Natural killer cell (primary cell): ENCODE data around the gene NANOS3. TPM values are rescaled to one million over a fixed set of nuclear protein-coding genes. Genes with fewer than 3 reads are reported as not detected.

Experiments used
- ATAC-seq, 3 donors: fragments of 150-1000 bp in 2 of 3; fragments of 200-7000 bp in 1 of 3; cut with Tn5 transposase; 1 replicate in 1 of 3; 2 replicates in 2 of 3; pipeline ENCODE4 v1.10.0; 2021; ENCODE audit warnings: mild to moderate bottlenecking in 2 of 3, moderate library complexity in 2 of 3
- DNase-seq, 2 donors: peaks; one replicate each; pipeline versions ENCODE4 v3.0.0 to v3.0.0-alpha.2; 2013 to 2021; ENCODE audit warnings: mixed read lengths in 1 of 2
- H3K27ac ChIP-seq: one replicate; pipeline ENCODE4 v1.5.1; 2013; ENCODE audit warnings: mild to moderate bottlenecking, low read length
- H3K27me3 ChIP-seq: one replicate; pipeline ENCODE4 v1.6.1; 2013; ENCODE audit warnings: low read length; ENCODE audit not compliant: control insufficient read depth, insufficient read depth
- H3K36me3 ChIP-seq: one replicate; pipeline ENCODE4 v1.6.1; 2013; ENCODE audit warnings: low read length; ENCODE audit not compliant: control insufficient read depth, insufficient read depth
- H3K4me1 ChIP-seq: one replicate; pipeline ENCODE4 v1.6.1; 2013; ENCODE audit warnings: low read length; ENCODE audit not compliant: control insufficient read depth, insufficient read depth
- H3K4me3 ChIP-seq: one replicate; pipeline ENCODE4 v1.5.1; 2013; ENCODE audit warnings: low read length
- H3K9me3 ChIP-seq: one replicate; pipeline ENCODE4 v1.6.1; 2013; ENCODE audit warnings: low read length; ENCODE audit not compliant: control insufficient read depth, insufficient read depth
- H3K27ac Mint-ChIP-seq, 2 donors: one replicate each; pipeline ENCODE4 v1.8.0; 2022; ENCODE audit warnings: mild to moderate bottlenecking in 2 of 2, mixed read lengths in 2 of 2, moderate library complexity in 1 of 2
- H3K27me3 Mint-ChIP-seq, 2 donors: one replicate each; pipeline ENCODE4 v1.8.0; 2022; ENCODE audit warnings: low read depth in 2 of 2, mixed read lengths in 2 of 2
- H3K36me3 Mint-ChIP-seq: one replicate; pipeline ENCODE4 v1.8.0; 2022; ENCODE audit warnings: mixed read lengths
- H3K4me1 Mint-ChIP-seq, 2 donors: one replicate each; pipeline ENCODE4 v1.8.0; 2022; ENCODE audit warnings: mixed read lengths in 2 of 2
- H3K4me3 Mint-ChIP-seq: one replicate; pipeline ENCODE4 v1.8.0; 2022; ENCODE audit warnings: mild to moderate bottlenecking, moderate library complexity, mixed read lengths
- H3K9me3 Mint-ChIP-seq, 2 donors: one replicate each; pipeline ENCODE4 v1.8.0; 2022; ENCODE audit warnings: mixed read lengths in 2 of 2
- WGBS: methylation state at CpG from one replicate; pipeline ENCODE4 v1.1.7; 2013; ENCODE audit warnings: missing lambda C conversion rate; ENCODE audit not compliant: insufficient coverage; 5-methylcytosine and 5-hydroxymethylcytosine counted together
- intact Hi-C: fragments of 100-400 bp; cut with micrococcal nuclease; formaldehyde crosslinking; loops from one replicate; pipeline ENCODE4 v1.14.2; 2022
- total RNA-seq, 4 donors: library from RNA; stranded (reverse); fragments of 120-200 nt in 1 of 4; gene quantifications; one replicate each; pipeline versions ENCODE4 v1.2.3 to v1.2.4, GENCODE V29; 2013 to 2022
- TF ChIP-seq, protein P1 (sequence below): fragments of 200-600 bp; IDR thresholded peaks from one replicate; pipeline ENCODE4 v1.8.0; 2022; ENCODE audit warnings: antibody characterized with exemption

NANOS3 gene
- total RNA-seq, 3 donors from 2014 or later (not counting 1 experiment from before 2014, with no cell fraction given): 2.6 to 6.3 (median 3.0) TPM

DNA sequence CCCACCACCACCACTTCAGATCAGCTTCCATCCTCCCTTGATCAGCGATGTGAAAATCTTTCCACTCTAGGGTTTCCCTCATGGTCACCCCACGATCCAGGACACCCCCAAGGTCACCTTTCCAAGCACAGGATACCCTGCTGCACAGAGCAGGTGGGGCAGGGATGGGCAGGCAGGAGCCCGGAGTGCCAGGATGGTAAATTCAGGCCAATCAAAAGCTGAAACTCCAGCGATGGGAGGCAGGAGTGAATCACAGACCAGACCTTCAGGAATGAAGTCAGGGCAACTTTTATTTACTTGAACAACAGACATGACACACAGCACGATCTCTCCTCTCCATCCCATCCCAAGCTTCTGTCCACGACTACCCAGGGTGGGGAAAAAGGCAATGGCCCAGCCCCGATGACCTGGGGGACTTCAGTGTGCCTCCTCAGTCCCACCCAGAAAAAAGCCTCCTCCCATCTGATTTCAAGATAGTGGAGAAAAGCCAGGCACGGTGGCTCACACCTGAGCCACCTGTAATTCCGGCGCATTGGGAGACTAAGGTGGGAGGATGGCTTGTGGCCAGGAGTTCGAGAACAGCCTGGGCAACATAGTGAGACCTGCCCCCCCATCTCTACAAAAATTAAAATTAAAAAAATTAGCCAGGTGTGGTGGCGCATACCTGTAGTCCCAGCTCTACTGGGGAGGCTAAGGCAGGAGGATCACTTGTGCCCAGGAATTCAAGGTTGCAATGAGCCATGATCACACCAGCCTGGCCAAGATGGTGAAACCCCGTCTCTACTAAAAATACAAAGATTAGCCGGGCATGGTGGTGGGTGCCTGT lies 42.5 kb upstream of the NANOS3 start:
- DNase-seq (peak in 1 of 2 donors; percentile 35), ATAC-seq (no peak)
- H3K27ac Mint-ChIP-seq: peak overlapping the region; percentile 99 to 100
- peak overlapping the region; percentile 92 for H3K4me3 Mint-ChIP-seq
- peaks cover 18% of the 10 kb centered on the region for H3K36me3 ChIP-seq
- no peaks in the 10 kb centered on the region for H3K36me3 Mint-ChIP-seq
- H3K27me3 ChIP-seq: no peaks in the 10 kb centered on the region
- intact Hi-C loops: no loop called here
- TF ChIP-seq, protein P1, sequence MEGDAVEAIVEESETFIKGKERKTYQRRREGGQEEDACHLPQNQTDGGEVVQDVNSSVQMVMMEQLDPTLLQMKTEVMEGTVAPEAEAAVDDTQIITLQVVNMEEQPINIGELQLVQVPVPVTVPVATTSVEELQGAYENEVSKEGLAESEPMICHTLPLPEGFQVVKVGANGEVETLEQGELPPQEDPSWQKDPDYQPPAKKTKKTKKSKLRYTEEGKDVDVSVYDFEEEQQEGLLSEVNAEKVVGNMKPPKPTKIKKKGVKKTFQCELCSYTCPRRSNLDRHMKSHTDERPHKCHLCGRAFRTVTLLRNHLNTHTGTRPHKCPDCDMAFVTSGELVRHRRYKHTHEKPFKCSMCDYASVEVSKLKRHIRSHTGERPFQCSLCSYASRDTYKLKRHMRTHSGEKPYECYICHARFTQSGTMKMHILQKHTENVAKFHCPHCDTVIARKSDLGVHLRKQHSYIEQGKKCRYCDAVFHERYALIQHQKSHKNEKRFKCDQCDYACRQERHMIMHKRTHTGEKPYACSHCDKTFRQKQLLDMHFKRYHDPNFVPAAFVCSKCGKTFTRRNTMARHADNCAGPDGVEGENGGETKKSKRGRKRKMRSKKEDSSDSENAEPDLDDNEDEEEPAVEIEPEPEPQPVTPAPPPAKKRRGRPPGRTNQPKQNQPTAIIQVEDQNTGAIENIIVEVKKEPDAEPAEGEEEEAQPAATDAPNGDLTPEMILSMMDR: no peak
- H3K27me3 Mint-ChIP-seq: no peaks in the 10 kb centered on the region
- peaks cover 51 to 62% of the 10 kb centered on the region in 2 donors for H3K4me1 Mint-ChIP-seq
- peak overlapping the region; percentile 83 for H3K27ac ChIP-seq
- 88% methylated on average over 13 of the region's 14 CpGs for WGBS
- H3K4me3 ChIP-seq: no peak overlapping the region
- H3K9me3 Mint-ChIP-seq: no peaks in the 10 kb centered on the region
- H3K4me1 ChIP-seq: peaks cover 64% of the 10 kb centered on the region
- H3K9me3 ChIP-seq: no peaks in the 10 kb centered on the region

DNA sequence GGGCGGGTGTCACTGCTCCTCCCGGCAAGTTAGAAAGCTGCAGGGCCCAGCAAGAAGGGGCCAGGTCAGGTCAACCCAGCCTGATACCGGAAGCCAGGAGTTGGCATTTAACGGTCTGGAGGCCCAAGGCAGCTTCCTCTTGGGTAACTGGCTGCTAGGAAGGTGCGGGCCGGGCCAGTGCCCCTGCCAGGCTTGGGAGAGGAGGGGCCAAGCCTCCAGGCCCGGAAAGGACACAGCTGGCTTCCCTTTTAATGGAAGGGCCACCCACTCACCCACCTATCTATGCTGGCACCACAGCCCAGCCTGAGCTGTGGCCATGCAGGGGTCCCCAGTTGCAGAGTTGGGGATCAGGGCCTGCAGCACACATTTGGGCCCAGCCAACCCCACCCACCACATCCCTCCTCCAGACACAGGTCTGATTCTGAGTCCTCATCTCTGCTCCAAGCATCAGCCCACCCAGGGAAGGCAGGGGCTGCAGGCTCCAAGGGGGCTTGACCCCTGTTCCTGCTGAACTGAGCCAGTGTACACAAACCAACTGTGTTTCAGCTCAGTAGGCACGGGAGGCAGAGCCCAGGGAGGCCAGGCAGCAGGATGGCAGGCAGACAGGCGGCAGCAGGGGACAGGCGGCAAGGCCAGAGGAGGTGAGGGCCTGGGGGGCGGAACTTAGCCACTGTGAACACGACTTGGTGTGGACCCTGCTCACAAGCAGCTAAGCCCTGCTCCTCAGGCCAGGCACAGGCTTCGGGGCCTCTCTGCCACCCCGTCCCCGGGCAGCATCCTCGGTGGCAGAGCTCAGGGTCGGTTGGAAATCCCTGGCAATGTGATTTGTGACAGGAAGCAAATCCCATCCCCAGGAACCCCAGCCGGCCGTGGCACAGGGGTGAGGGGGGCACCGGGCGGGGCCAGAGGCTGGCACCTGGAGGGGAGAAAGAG lies 40.9 kb upstream of the NANOS3 start:
- Histone ChIP-seq H3K27me3 (no peaks in the 10 kb centered on the region), H3K4me1 (peaks cover 80% of the 10 kb centered on the region), H3K4me3 (peak overlapping the region; percentile 20), H3K27ac (peak overlapping the region; percentile 94), H3K9me3 (no peaks in the 10 kb centered on the region), H3K36me3 (peaks cover 14% of the 10 kb centered on the region)
- H3K4me3 Mint-ChIP-seq: peak overlapping the region; percentile 93
- intact Hi-C loops: loop anchor here (2.0 kb wide), 1 partner anchor 51 kb away; no protein-coding TSS in a partner anchor
- no peaks in the 10 kb centered on the region for H3K27me3 Mint-ChIP-seq
- H3K9me3 Mint-ChIP-seq: no peaks in the 10 kb centered on the region
- no peaks in the 10 kb centered on the region for H3K36me3 Mint-ChIP-seq
- ATAC-seq (no peak), DNase-seq (peak; percentile 47 to 48)
- H3K27ac Mint-ChIP-seq: peak overlapping the region; percentile 99 to 100
- 18% methylated on average over 21 of the region's 21 CpGs for WGBS
- TF ChIP-seq, protein P1: no peak
- H3K4me1 Mint-ChIP-seq: peaks cover 65 to 78% of the 10 kb centered on the region in 2 donors

DNA sequence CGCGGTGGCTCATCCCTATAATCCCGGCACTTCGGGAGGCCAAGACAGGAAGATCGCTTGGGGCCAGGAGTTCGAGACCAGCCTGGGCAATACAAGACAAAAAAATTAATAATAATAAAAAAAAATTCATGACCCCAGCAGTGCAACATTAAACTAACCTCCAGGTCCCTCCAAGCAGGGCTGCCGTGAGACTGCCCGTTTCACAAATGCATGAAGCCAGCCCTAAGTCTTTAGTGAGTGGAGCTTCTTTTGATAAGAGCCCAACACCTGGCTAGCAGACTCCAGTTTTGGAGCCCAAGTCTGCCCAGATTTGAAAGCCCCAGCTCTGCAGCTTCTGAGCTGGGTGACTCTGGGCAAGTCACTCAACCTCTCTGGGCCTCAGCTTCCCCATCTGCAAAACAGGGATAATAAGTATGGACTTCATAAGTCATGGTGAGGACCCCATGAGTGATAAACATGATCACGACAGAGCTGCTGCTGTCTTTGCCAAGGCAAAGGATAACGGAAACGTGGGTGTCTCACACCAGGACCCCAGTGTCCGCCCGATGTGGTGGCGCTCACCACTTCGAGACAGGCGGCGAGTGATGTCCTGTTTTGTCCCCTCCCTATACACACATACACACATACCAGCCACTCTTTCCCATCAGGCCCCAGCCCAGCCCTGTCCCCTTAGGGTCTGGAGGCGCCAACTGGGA lies 38.4 kb upstream of the NANOS3 start:
- Histone ChIP-seq H3K36me3 (peaks cover 14% of the 10 kb centered on the region), H3K27ac (peak overlapping the region; percentile 94), H3K4me3 (peak overlapping the region; percentile 69), H3K4me1 (peaks cover 89% of the 10 kb centered on the region), H3K9me3 (no peaks in the 10 kb centered on the region), H3K27me3 (no peaks in the 10 kb centered on the region)
- 45% methylated on average over 18 of the region's 18 CpGs for WGBS
- H3K4me1 Mint-ChIP-seq: peaks cover 53 to 81% of the 10 kb centered on the region in 2 donors
- no peaks in the 10 kb centered on the region for H3K36me3 Mint-ChIP-seq
- peak overlapping the region; percentile 99 to 100 for H3K27ac Mint-ChIP-seq
- H3K4me3 Mint-ChIP-seq: peak overlapping the region; percentile 93
- TF ChIP-seq, protein P1: no peak
- ATAC-seq (no peak), DNase-seq (peak in 1 of 2 donors; percentile 78)
- no peaks in the 10 kb centered on the region for H3K9me3 Mint-ChIP-seq
- H3K27me3 Mint-ChIP-seq: no peaks in the 10 kb centered on the region
- intact Hi-C loops: loop anchor here (1.0 to 2.0 kb wide), 2 partner anchors 9 to 24 kb away; no protein-coding TSS in a partner anchor
